GM12878 (cell line): ENCODE data around the gene NEK2. TPM values are rescaled to one million over a fixed set of nuclear protein-coding genes. Genes with fewer than 3 reads are reported as not detected.

ENCODE experiments used
- CBFB ChIP-seq: IDR thresholded peaks from 2 replicates; pipeline ENCODE4 v1.6.1; 2016; ENCODE audit warnings: antibody characterized with exemption, low read depth
- CHD2 ChIP-seq: IDR thresholded peaks from 2 replicates; pipeline ENCODE4 v1.6.1; 2011; ENCODE audit warnings: low read depth, low read length, improper control_type of control experiment, borderline replicate concordance
- EZH2 ChIP-seq: IDR thresholded peaks from 2 replicates; pipeline ENCODE4 v1.6.1; 2012; ENCODE audit warnings: low read depth, mild to moderate bottlenecking, control low read depth, inconsistent platforms, low read length, borderline replicate concordance; ENCODE audit not compliant: control insufficient read depth
- MEF2B ChIP-seq: fragments of 450-650 bp; IDR thresholded peaks from 2 replicates; pipeline ENCODE4 v1.6.1; 2018; ENCODE audit warnings: mild to moderate bottlenecking, moderate library complexity; ENCODE audit not compliant: partially characterized antibody, poor library complexity, severe bottlenecking
- MTA3 ChIP-seq: IDR thresholded peaks from 2 replicates; pipeline ENCODE4 v1.6.1; 2012; ENCODE audit warnings: low read length, inconsistent platforms, borderline replicate concordance
- PAX5 ChIP-seq: IDR thresholded peaks from 2 replicates; pipeline ENCODE4 v1.6.1; 2011; ENCODE audit warnings: low read depth, low read length, borderline replicate concordance
- SRF ChIP-seq, 2 experiments: IDR thresholded peaks; 2 replicates each; pipeline ENCODE4 v1.6.1; 2011; ENCODE audit warnings: low read depth in 2 of 2, low read length in 2 of 2, mild to moderate bottlenecking in 1 of 2, moderate library complexity in 1 of 2
- TARDBP ChIP-seq: IDR thresholded peaks from 2 replicates; pipeline ENCODE4 v1.6.1; 2016; ENCODE audit warnings: borderline replicate concordance
- polyA plus RNA-seq, 11 experiments: library from polyadenylated mRNA; depleted of rRNA in 4 of 11; unstranded in 6 of 11; stranded (reverse) in 5 of 11; fragments of >200 nt; fragmentation: Nextera tagmentation in 4 of 11; fragmentation: Illumina TruSeq in 1 of 11; extraction: Ambion mirVana in 4 of 11; extraction: Trizol in 1 of 11; gene quantifications; 1 replicate in 1 of 11; 2 replicates in 10 of 11; pipeline versions ENCODE4 v1.2.1 to v1.2.3, GENCODE V29; 2011 to 2016; ENCODE audit warnings: inconsistent platforms in 2 of 11, missing spikeins in 2 of 11, low read depth in 1 of 11
- total RNA-seq, 4 experiments: library from RNA; depleted of rRNA in 3 of 4; stranded (reverse); fragments of >200 nt in 3 of 4; fragmentation: Illumina TruSeq in 1 of 4; extraction: Trizol in 1 of 4; gene quantifications; 2 replicates each; pipeline versions ENCODE4 v1.2.1 to v1.2.3, GENCODE V29; 2013 to 2021
- TF ChIP-seq, protein P1 (sequence below): fragments of 450-650 bp; conservative IDR thresholded peaks from 2 replicates; pipeline ENCODE4 v1.6.1; 2017; ENCODE audit warnings: mild to moderate bottlenecking, moderate library complexity
- TF ChIP-seq, protein P2 (sequence below): fragments of 450-650 bp; IDR thresholded peaks from 2 replicates; pipeline ENCODE4 v1.6.1; 2017; ENCODE audit warnings: mild to moderate bottlenecking, low read depth, inconsistent platforms; ENCODE audit not compliant: poor library complexity, severe bottlenecking

NEK2 gene
- total and polyA plus RNA-seq, 10 of the 15 experiments (the other 5 are each of a cell fraction or from before 2014, with no cell fraction given), result 16.7 to 49.7 (median 36.9) TPM

DNA sequence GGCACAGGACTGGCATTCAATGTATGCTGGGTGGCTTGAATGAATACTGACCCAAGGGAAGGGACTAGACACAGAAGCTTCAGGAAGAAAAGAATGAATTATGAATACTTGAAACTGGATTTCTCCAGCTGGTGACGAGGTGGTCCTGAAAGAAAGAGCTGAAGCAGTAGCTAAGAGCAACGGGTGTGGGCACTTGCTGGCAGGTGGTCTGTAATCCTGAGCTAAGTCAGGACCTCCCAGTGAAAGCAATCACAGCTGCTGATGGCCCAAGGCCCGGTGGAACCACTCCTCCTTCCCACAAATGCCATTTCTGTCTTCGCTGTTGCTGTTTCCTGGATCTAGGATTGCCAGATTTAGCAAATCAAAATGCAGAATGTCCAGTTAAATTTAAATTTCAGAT is 47.0 kb downstream of the NEK2 start (continued):
- TF ChIP-seq, protein P1, sequence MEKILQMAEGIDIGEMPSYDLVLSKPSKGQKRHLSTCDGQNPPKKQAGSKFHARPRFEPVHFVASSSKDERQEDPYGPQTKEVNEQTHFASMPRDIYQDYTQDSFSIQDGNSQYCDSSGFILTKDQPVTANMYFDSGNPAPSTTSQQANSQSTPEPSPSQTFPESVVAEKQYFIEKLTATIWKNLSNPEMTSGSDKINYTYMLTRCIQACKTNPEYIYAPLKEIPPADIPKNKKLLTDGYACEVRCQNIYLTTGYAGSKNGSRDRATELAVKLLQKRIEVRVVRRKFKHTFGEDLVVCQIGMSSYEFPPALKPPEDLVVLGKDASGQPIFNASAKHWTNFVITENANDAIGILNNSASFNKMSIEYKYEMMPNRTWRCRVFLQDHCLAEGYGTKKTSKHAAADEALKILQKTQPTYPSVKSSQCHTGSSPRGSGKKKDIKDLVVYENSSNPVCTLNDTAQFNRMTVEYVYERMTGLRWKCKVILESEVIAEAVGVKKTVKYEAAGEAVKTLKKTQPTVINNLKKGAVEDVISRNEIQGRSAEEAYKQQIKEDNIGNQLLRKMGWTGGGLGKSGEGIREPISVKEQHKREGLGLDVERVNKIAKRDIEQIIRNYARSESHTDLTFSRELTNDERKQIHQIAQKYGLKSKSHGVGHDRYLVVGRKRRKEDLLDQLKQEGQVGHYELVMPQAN, result no peak
- TF ChIP-seq CBFB (no peak), CHD2 (no peak), PAX5 (no peak), MTA3 (no peak), SRF (IDR thresholded peaks at IDR 0.05; ENCODE audit: low read depth in 2 of 2, low read length in 2 of 2) (no peak), TARDBP (no peak), MEF2B (no peak), EZH2 (no peak)
- TF ChIP-seq, protein P2, sequence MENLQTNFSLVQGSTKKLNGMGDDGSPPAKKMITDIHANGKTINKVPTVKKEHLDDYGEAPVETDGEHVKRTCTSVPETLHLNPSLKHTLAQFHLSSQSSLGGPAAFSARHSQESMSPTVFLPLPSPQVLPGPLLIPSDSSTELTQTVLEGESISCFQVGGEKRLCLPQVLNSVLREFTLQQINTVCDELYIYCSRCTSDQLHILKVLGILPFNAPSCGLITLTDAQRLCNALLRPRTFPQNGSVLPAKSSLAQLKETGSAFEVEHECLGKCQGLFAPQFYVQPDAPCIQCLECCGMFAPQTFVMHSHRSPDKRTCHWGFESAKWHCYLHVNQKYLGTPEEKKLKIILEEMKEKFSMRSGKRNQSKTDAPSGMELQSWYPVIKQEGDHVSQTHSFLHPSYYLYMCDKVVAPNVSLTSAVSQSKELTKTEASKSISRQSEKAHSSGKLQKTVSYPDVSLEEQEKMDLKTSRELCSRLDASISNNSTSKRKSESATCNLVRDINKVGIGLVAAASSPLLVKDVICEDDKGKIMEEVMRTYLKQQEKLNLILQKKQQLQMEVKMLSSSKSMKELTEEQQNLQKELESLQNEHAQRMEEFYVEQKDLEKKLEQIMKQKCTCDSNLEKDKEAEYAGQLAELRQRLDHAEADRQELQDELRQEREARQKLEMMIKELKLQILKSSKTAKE, result no peak
